Right ventricle myocardium superior (tissue), 1 donor: ENCODE measurements around the gene ITPK1. TPM values are rescaled to one million over a fixed set of nuclear protein-coding genes. Genes with fewer than 3 reads are reported as not detected.
"Not testable (repeated sequence)": the region's sequence is repeated elsewhere in the genome, so short reads cannot be mapped to it uniquely, and the experiment has no call there.

Source experiments
- ATAC-seq: fragments of 200-7000 bp; cut with Tn5 transposase; one replicate; pipeline ENCODE4 v1.9.1; 2020; ENCODE audit warnings: mild to moderate bottlenecking; ENCODE audit not compliant: poor library complexity
- DNase-seq: peaks from one replicate; pipeline ENCODE4 v3.0.0-alpha.2; 2020
- intact Hi-C: fragments of 100-400 bp; cut with DNase I; formaldehyde crosslinking; loops from one replicate; pipeline ENCODE4 v1.11.2; 2022
- total RNA-seq: library from RNA; stranded (reverse); fragmentation: NEBNext Ultra II Directional; extraction: Animal tissue kit (Norgen Biotek cat#: 25700); gene quantifications from one replicate; pipeline ENCODE4 v1.2.1, GENCODE V29; 2021
- donor health status: DM: no; HTN: yes; CAD: no; lungs with severe emphysema.

ITPK1 gene
- total RNA-seq, 1 donor from 2014 or later, result 115 TPM

- ATAC-seq, result no peak
- intact Hi-C loops, result no loop called here
- DNase-seq, result no peak
Measured at GRCh38 chr14:93109572-93110481, 5.9 kb downstream of the ITPK1 start.

GRCh38 chr14:93108105-93108504 lies 7.6 kb downstream of the ITPK1 start:
- no peak for DNase-seq
- ATAC-seq, result no peak
- intact Hi-C loops, result no loop called here

- no peak for ATAC-seq
- intact Hi-C loops, result no loop called here
- DNase-seq, result no peak
Measured at GRCh38 chr14:93107453-93107852, 8.3 kb downstream of the ITPK1 start.

GRCh38 chr14:93106541-93107156 lies 9.1 kb downstream of the ITPK1 start:
- intact Hi-C loops, result no loop called here
- DNase-seq (no peak), ATAC-seq (no peak)

GRCh38 chr14:93105856-93106255 lies 9.9 kb downstream of the ITPK1 start:
- intact Hi-C loops, DNase-seq, ATAC-seq: not testable (repeated sequence)

GRCh38 chr14:93105362-93105761 lies 10.4 kb downstream of the ITPK1 start:
- intact Hi-C loops, result no loop called here
- DNase-seq, result peak; percentile 79
- peak; percentile 13 for ATAC-seq

- DNase-seq (no peak), ATAC-seq (no peak)
- intact Hi-C loops, result no loop called here
Measured at GRCh38 chr14:93104961-93105360, 10.8 kb downstream of the ITPK1 start.

GRCh38 chr14:93103392-93104080 lies 12.2 kb downstream of the ITPK1 start:
- ATAC-seq (no peak), DNase-seq (peak; percentile 64)
- intact Hi-C loops, result no loop called here

- ATAC-seq (no peak), DNase-seq (no peak)
- intact Hi-C loops, result no loop called here
Measured at GRCh38 chr14:93102141-93102540, 13.6 kb downstream of the ITPK1 start.

GRCh38 chr14:93101181-93101580 lies 14.5 kb downstream of the ITPK1 start:
- ATAC-seq, result no peak

GRCh38 chr14:93100570-93100969 lies 15.2 kb downstream of the ITPK1 start:
- DNase-seq (no peak), ATAC-seq (no peak)
- intact Hi-C loops, result no loop called here

More at GRCh38 chr14:93101181-93101580, 14.5 kb downstream of the ITPK1 start:
- no peak for DNase-seq
- intact Hi-C loops, result no loop called here

GRCh38 chr14:93100100-93100499 lies 15.6 kb downstream of the ITPK1 start:
- DNase-seq (no peak), ATAC-seq (no peak)
- intact Hi-C loops, result no loop called here

GRCh38 chr14:93099643-93100042 lies 16.1 kb downstream of the ITPK1 start:
- no peak for DNase-seq
- no peak for ATAC-seq
- intact Hi-C loops, result no loop called here

GRCh38 chr14:93099196-93099595 lies 16.5 kb downstream of the ITPK1 start:
- DNase-seq, result no peak
- ATAC-seq, result no peak
- intact Hi-C loops, result no loop called here

- ATAC-seq (peak; percentile 83), DNase-seq (peak; percentile 72)
- intact Hi-C loops, result no loop called here
Measured at GRCh38 chr14:93096691-93097322, 18.9 kb downstream of the ITPK1 start.

- intact Hi-C loops, result no loop called here
- DNase-seq (peak; percentile 13), ATAC-seq (no peak)
Measured at GRCh38 chr14:93095742-93096510, 19.8 kb downstream of the ITPK1 start.

- no peak for DNase-seq
Measured at GRCh38 chr14:93094121-93094918, 21.4 kb downstream of the ITPK1 start.

More at GRCh38 chr14:93094121-93094918, 21.4 kb downstream of the ITPK1 start:
- no peak for ATAC-seq
- intact Hi-C loops, result no loop called here
